ENCODE measurements around the gene MSRB1. TPM values are rescaled to one million over a fixed set of nuclear protein-coding genes. Genes with fewer than 3 reads are reported as not detected.
"Not testable (repeated sequence)": the region's sequence is repeated elsewhere in the genome, so short reads cannot be mapped to it uniquely, and the experiment has no call there.

The MSRB1 gene
- total and polyA plus RNA-seq, 2 experiments from 2014 or later: 14.1 to 26.9 TPM

DNA sequence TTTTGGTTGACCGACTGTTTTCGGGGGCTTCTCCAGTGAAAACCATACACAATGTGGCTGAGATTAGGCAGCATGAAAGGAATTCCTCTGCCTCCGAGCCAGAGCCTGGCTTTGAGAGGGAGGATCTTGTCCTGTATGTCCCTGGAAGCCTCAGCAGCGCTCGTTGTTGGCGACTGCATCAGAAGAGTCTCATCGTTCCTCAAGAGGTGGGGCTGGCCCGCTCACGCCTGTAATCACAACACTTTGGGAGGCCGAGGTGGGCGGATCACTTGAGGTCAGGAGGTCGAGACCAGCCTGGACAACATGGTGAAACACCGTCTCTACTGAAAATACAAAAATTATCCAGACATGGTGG, 39.8 kb downstream of the MSRB1 start:
- H3K9me2 ChIP-seq (ENCODE audit: insufficient read depth): no peaks in the 10 kb centered on the region
- 21 to 26% methylated on average over 13 of the region's 13 CpGs for WGBS, 2 experiments (ENCODE audit: low coverage in 1 of 2, low lambda C conversion rate in 2 of 2, missing lambda C conversion rate in 2 of 2)
- no peak for TF ChIP-seq EZH2phosphoT487 (IDR thresholded peaks at IDR 0.05; ENCODE audit: insufficient read depth, low read depth)
- TF ChIP-seq EZH2 (IDR thresholded peaks at IDR 0.05; ENCODE audit: insufficient read depth, poor library complexity, severe bottlenecking): no peak
- no peak overlapping the region for H3K27ac ChIP-seq
- no peaks in the 10 kb centered on the region for H3K79me2 ChIP-seq (ENCODE audit: insufficient read depth)
- no peak overlapping the region for H2AFZ ChIP-seq
- H3F3A ChIP-seq (ENCODE audit: insufficient read depth): no peaks in the 10 kb centered on the region
- H3K4me2 ChIP-seq (ENCODE audit: unreplicated experiment): no peak overlapping the region
- no peaks in the 10 kb centered on the region for H4K20me1 ChIP-seq (ENCODE audit: insufficient read depth)
- no peaks in the 10 kb centered on the region for H3K36me3 ChIP-seq (ENCODE audit: low read depth)
- H3K4me1 ChIP-seq (ENCODE audit: insufficient read depth): no peaks in the 10 kb centered on the region
- H3K9ac ChIP-seq: no peak overlapping the region
- peaks cover 39% of the 10 kb centered on the region for H3K27me3 ChIP-seq (replicated peaks; ENCODE audit: insufficient read depth)
- in situ Hi-C loops (cut with MboI): no loop called here
- DNase-seq: no peak
- H3K9me3 ChIP-seq (ENCODE audit: low read depth): no peaks in the 10 kb centered on the region
- H3K4me3 ChIP-seq: no peak overlapping the region

DNA sequence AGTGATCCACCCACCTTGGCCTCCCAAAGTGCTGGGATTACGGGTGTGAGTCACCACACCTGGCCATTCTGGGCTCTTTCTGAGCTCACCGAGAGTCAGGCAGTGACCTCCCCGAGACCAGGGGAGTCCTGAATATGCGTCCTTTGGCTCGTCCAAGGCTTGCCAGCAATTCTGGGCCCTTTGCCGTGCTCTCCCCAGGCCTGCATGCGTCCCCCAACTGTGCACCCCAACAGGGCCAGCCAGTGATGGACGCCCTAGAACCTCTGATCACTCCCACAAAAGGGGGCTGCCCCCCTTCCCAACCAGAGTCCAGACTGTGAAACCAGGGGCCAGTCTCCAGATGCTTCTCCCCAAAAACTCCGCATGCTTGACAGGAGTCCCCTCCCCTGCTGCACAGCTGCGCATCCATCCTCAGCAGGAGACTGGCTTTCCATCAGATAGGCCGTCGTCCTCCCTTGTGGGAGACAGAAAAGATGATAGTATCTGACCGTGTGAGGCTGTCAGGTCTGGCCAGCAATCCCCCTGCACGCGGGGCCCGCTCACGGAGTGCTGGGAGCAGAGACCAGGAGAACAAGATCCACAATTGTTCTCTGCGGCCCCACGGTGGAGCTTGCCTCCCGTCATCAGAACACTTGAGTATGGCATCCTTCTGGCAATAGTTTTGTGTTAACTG, 40.3 kb downstream of the MSRB1 start:
- no peak for DNase-seq
- in situ Hi-C loops (cut with MboI): no loop called here

DNA sequence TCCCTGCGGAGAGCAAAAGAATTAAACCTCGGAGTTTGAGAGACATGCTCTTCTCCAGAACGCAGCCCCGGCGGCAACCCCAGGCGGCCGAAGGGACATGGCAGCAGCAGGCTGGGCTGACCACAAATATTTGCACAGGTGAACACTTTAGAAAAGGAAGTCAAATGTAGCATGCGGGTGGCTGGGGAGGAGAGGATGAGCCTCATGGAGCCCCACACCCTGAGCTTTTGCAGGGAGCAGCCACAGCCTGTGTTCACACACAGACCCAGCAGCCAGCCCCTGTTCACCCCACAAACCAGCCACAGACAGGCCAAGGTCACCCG, 42.6 kb downstream of the MSRB1 start:
- WGBS, 2 experiments (ENCODE audit: low coverage in 1 of 2, low lambda C conversion rate in 2 of 2, missing lambda C conversion rate in 2 of 2): 85 to 86% methylated on average over 9 of the region's 9 CpGs
- no peaks in the 10 kb centered on the region for H4K20me1 ChIP-seq (ENCODE audit: insufficient read depth)
- H3K4me1 ChIP-seq (ENCODE audit: insufficient read depth): no peaks in the 10 kb centered on the region
- no peak overlapping the region for H3K9ac ChIP-seq
- peaks cover 23% of the 10 kb centered on the region for H3K27me3 ChIP-seq (replicated peaks; ENCODE audit: insufficient read depth)
- H3K4me2 ChIP-seq (ENCODE audit: unreplicated experiment): no peak overlapping the region
- no peaks in the 10 kb centered on the region for H3K79me2 ChIP-seq (ENCODE audit: insufficient read depth)
- no peaks in the 10 kb centered on the region for H3K36me3 ChIP-seq (ENCODE audit: low read depth)
- no peak overlapping the region for H3K4me3 ChIP-seq
- no peak overlapping the region for H3K27ac ChIP-seq
- no peaks in the 10 kb centered on the region for H3K9me3 ChIP-seq (ENCODE audit: low read depth)
- no peak overlapping the region for H2AFZ ChIP-seq
- DNase-seq: no peak
- no peak for TF ChIP-seq EZH2 (IDR thresholded peaks at IDR 0.05; ENCODE audit: insufficient read depth, poor library complexity, severe bottlenecking)
- TF ChIP-seq EZH2phosphoT487 (IDR thresholded peaks at IDR 0.05; ENCODE audit: insufficient read depth, low read depth): no peak
- no peaks in the 10 kb centered on the region for H3K9me2 ChIP-seq (ENCODE audit: insufficient read depth)
- H3F3A ChIP-seq (ENCODE audit: insufficient read depth): no peaks in the 10 kb centered on the region
- in situ Hi-C loops (cut with MboI): no loop called here

More for the DNA sequence above, 40.3 kb downstream of the MSRB1 start:
- no peak overlapping the region for H3K27ac ChIP-seq
- no peak overlapping the region for H3K4me3 ChIP-seq
- H3K9me2 ChIP-seq (ENCODE audit: insufficient read depth): no peaks in the 10 kb centered on the region
- 64% methylated on average over 20 of the region's 20 CpGs for WGBS, 2 experiments (ENCODE audit: low coverage in 1 of 2, low lambda C conversion rate in 2 of 2, missing lambda C conversion rate in 2 of 2)
- H3K27me3 ChIP-seq (replicated peaks; ENCODE audit: insufficient read depth): peaks cover 39% of the 10 kb centered on the region
- H3F3A ChIP-seq (ENCODE audit: insufficient read depth): no peaks in the 10 kb centered on the region
- TF ChIP-seq EZH2 (IDR thresholded peaks at IDR 0.05; ENCODE audit: insufficient read depth, poor library complexity, severe bottlenecking): no peak
- no peak for TF ChIP-seq EZH2phosphoT487 (IDR thresholded peaks at IDR 0.05; ENCODE audit: insufficient read depth, low read depth)
- H3K79me2 ChIP-seq (ENCODE audit: insufficient read depth): no peaks in the 10 kb centered on the region
- H3K4me2 ChIP-seq (ENCODE audit: unreplicated experiment): no peak overlapping the region
- no peaks in the 10 kb centered on the region for H3K4me1 ChIP-seq (ENCODE audit: insufficient read depth)
- H3K36me3 ChIP-seq (ENCODE audit: low read depth): no peaks in the 10 kb centered on the region
- no peaks in the 10 kb centered on the region for H3K9me3 ChIP-seq (ENCODE audit: low read depth)
- no peaks in the 10 kb centered on the region for H4K20me1 ChIP-seq (ENCODE audit: insufficient read depth)
- no peak overlapping the region for H2AFZ ChIP-seq
- no peak overlapping the region for H3K9ac ChIP-seq

DNA sequence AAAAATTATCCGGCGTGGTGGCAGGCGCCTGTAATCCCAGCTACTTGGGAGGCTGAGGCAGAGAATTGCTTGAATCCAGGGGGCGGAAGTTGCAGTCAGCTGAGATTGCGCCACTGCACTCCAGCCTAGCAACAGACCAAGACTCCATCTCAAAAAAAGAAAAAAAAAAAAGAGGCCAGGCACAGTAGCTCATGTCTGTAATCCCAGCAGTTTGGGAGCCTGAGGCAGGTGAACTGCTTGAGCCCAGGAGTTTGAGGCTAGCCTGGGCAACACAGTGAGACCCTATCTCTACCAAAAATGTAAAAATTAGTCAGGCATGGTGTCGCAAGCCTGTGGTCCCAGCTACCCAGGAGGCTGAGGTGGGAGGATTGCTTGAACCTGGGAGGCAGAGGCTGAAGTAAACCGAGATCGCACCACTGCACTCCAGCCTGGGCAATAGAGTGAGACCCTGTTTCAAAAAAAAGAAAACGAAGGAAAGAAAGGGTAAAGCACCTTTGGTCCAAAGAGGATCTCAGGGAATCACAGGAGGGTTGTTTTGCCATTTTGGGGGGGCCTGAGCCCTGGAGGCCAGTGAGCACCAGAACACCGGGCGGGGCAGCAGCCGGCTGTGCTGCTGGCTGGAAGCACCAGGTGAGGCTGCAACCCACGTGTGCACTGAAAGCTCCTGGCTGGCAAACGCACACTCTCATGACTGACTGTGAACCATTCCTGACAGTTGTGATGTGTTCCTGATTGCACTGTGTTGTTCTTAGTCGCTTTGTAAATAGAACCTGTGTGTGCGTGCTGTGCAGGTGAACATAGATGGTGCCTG, 43.2 kb downstream of the MSRB1 start:
- H3K79me2 ChIP-seq (ENCODE audit: insufficient read depth): no peaks in the 10 kb centered on the region
- no peaks in the 10 kb centered on the region for H3K9me3 ChIP-seq (ENCODE audit: low read depth)
- in situ Hi-C loops (cut with MboI): no loop called here
- no peak overlapping the region for H3K4me3 ChIP-seq
- WGBS, 2 experiments (ENCODE audit: low coverage in 1 of 2, low lambda C conversion rate in 2 of 2, missing lambda C conversion rate in 2 of 2): 76 to 79% methylated on average over 16 of the region's 16 CpGs
- no peak for TF ChIP-seq EZH2phosphoT487 (IDR thresholded peaks at IDR 0.05; ENCODE audit: insufficient read depth, low read depth)
- no peak for TF ChIP-seq EZH2 (IDR thresholded peaks at IDR 0.05; ENCODE audit: insufficient read depth, poor library complexity, severe bottlenecking)
- no peaks in the 10 kb centered on the region for H3K4me1 ChIP-seq (ENCODE audit: insufficient read depth)
- no peaks in the 10 kb centered on the region for H3F3A ChIP-seq (ENCODE audit: insufficient read depth)
- no peak overlapping the region for H3K27ac ChIP-seq
- no peak for DNase-seq
- no peak overlapping the region for H3K9ac ChIP-seq
- H3K9me2 ChIP-seq (ENCODE audit: insufficient read depth): no peaks in the 10 kb centered on the region
- H3K36me3 ChIP-seq (ENCODE audit: low read depth): no peaks in the 10 kb centered on the region
- H3K4me2 ChIP-seq (ENCODE audit: unreplicated experiment): no peak overlapping the region
- no peaks in the 10 kb centered on the region for H4K20me1 ChIP-seq (ENCODE audit: insufficient read depth)
- no peak overlapping the region for H2AFZ ChIP-seq
- H3K27me3 ChIP-seq (replicated peaks; ENCODE audit: insufficient read depth): peaks cover 17% of the 10 kb centered on the region

DNA sequence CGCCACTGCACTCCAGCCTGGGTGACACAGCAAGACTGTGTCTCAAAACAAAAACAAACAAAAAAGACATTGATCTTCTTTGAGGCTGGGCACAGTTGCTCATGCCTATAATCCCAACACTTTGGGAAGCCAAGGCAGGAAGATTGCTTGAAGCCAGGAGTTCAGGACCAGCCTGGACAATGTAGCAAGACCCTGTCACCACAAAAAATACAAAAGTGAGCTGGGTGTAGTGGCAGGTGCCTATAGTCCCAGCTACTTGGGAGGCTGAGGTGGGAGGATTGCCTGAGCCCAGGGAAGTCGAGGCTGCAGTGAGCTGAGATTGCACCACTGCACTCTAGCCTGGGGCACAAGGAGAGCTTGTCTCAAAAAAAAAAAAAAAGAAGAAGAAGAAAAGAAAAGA, 45.3 kb downstream of the MSRB1 start:
- H2AFZ ChIP-seq; H3K27ac ChIP-seq; H3K4me2 ChIP-seq (ENCODE audit: unreplicated experiment); H3K36me3 ChIP-seq (ENCODE audit: low read depth); in situ Hi-C loops (cut with MboI); H3K27me3 ChIP-seq (replicated peaks; ENCODE audit: insufficient read depth); H4K20me1 ChIP-seq (ENCODE audit: insufficient read depth); H3K4me1 ChIP-seq (ENCODE audit: insufficient read depth); H3K79me2 ChIP-seq (ENCODE audit: insufficient read depth); H3K9me3 ChIP-seq (ENCODE audit: low read depth); H3F3A ChIP-seq (ENCODE audit: insufficient read depth); H3K9me2 ChIP-seq (ENCODE audit: insufficient read depth); DNase-seq; H3K9ac ChIP-seq; H3K4me3 ChIP-seq: not testable (repeated sequence)
- 59 to 63% methylated on average over 2 of the region's 2 CpGs for WGBS, 2 experiments (ENCODE audit: low coverage in 1 of 2, low lambda C conversion rate in 2 of 2, missing lambda C conversion rate in 2 of 2)
